Activated T-cell treated with anti-CD3 and anti-CD28 coated beads for 24 hours (primary cell): ENCODE results near the gene MT1X.
"Not testable (repeated sequence)": the region's sequence is repeated elsewhere in the genome, so short reads cannot be mapped to it uniquely, and the experiment has no call there.

Experiments
- DNase-seq: peaks from one replicate; pipeline ENCODE4 v3.0.0-alpha.2; 2020; ENCODE audit warnings: low read depth

The MT1X gene

DNA sequence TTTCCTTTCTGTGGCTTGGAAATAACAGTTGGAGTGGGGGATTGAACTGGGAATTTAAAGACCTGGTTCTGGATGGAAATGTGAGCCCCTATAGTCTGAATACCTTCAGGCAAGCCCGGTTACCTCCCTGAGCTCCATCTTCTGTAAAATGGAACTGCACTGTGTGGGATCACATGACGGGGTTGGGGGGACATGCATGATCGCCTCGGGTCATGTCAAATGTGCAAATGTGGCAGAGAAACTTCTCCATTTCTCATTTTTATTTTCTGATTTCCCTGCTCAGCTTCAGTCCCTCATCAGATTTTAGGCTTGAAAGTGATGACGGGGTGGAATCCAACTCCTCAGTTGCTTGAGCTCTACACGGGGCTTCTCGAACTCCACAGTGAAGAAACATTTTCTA, 29.1 kb upstream of the MT1X start:
- DNase-seq: no peak

DNA sequence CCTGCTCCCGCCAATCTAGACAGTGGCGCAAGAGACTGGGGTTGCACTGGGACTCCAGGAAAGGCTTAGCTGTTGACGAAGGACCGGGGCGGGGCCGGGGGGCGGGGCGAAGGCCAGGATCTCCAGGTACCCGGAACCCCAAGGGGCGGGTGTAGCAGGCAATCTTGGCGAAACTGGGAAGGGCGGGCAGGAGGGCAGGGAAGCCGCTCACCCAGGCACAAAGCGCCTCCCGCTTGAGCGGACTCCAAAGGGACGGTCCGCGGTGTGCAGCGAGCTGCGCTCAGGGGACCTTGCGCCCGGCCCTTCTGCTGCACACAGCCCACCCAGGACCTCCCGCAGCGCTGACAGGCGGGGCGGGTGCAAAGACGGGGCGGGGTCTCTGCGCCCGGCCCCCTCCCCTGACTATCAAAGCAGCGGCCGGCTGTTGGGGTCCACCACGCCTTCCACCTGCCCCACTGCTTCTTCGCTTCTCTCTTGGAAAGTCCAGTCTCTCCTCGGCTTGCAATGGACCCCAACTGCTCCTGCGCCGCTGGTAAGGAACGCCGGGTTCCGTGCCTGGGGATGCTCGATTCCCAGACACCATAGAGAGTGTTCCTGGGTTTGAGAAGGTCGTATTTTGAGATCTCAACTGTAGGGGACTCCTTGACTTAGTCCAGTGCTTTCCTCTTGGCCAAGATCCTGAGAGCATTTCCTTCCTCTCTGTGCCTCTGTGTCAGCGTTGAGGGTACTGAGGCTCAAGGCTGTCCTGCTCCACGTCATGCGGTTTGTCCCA, 24.5 kb upstream of the MT1X start, which contains the start of gene MT1F:
MT1F (plus strand) TSS at position 405 of the 772 bp plus-strand sequence; CDS start at position 505, 100 bp downstream.
- DNase-seq: peak; percentile 64

DNA sequence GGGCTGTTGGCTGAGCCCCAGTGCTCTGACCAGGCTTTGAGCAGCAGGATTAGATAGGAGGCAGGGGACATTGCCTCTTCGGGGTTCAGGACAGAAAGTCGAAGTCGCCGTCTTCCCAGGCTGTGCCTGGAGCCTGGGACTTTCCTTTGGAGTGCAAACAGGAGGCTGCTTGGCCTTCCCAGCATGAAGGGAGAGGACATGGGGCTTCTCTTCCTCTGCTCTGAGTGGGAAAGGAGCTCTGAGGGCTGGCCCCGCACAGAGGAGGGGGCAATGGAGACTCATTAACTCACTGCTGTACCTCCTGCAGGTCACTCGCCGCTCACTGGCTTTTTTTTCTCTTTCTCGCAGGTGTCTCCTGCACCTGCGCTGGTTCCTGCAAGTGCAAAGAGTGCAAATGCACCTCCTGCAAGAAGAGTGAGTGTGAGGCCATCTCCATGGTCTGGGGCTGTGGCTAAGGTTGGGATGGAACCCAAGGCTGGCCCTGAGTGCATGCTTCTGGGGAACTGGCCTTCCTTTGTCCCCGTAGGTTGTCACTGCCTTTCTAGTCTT, 23.9 kb upstream of the MT1X start:
- DNase-seq: no peak

DNA sequence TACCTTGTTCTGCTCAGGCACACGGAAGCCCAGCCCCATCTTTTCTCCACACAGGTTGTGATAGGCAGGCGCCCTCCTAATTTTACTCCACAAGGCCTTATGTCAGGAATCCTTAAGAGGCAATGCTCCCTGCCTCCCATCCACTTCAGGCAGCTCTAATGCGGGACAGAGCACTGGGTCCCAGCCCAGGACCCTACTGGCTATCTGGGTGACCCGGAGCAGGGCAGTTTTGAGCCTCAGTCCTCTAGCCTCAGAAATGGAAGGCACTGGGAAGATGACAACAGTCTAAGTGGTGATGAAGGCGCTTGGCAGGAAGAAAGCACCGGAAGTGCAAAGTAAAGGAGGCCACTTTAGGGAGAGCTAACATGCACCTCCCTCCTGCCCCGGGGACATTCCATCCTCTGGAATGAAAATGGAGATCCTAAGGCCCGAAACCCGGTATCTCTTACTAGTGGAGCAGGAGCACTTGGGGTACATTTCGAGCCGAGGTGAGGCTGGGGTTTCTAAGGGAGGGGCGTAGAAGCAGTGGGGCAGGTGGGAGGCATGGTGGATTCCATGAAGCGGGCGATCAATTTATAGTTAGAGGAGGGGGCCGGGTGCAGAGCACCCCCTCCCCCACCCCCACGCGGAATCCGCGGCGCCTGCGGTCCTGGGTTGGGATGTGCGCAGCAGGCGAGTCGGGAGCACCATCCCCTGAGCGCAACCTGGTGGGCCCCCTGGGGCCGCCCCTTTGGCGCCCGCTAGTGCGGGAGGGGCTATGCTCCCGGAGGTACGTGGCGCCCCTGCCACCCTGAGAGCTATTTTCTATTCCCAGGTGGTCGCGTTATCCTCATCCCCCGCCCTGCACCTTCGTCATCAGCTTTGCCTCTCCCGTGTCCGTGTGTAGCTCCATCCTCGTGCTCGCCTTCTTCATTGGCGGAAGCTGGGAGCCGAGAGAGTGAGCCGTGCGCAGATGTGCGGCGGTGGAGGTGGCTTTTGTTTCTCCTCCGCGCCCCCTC, 19.6 kb upstream of the MT1X start:
- no peak for DNase-seq

DNA sequence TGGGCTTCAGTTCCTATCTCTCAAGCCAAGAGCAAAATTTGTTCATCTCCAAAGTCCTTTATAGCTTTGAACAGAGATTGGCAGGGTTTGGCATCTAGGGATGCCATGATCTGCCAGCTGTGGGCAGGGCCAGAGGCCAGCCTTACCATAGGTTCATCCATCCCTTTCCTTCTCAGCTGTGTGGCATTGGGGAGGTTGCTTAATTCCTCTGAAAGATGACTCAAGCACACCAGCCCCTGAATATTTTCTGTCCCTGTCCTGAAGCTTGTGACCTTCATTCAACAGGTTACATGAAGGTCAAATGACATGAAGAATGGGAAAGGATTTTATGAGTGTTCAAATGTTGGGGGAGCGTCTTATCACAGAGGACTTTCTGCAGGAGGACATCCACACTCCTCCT, 17.8 kb upstream of the MT1X start:
- no peak for DNase-seq

DNA sequence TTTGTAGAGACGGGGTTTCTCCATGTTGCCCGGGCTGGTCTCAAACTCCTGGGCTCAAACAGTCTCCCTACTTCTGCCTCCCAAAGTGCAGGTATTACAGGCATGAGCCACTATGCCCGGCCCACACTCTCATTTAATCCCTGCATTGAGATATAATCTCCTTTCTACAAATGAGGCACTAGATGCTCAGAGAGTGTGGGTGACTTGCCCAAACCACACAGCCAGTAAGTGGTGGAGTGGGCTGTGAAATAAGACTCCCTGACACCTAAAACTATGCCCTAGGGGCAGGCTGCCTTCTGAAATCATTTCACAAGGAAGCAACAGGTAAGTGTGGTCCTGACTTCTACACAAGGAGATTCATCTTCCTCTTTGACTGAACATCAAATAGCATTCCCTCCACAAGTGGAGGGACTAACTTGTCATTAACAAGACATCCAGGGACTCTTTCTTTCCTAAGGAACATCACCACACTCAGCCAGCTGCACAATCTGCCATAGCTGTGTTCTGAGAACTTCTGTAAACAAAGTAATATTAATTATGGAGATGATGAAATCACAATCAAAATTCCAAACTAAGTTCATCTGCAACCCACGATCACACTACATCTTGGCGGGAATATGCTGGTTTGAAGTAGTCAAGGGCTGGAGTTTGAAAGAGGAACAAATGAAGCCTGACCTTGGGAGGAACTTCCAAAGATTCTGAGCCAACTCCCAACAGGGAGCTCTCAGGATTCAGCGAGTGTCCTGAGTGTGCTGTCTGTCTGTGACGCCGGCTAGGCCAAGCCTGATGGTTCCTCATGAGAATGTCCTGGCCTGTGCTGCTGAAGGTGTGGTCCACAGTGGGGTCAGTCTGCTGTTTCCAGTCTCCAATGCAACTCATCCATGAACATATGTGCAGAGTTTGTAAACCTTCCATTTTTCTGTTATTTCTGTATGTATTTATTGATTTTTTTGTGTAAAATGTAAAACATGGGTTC, 16.7 kb upstream of the MT1X start:
- DNase-seq: not testable (repeated sequence)

DNA sequence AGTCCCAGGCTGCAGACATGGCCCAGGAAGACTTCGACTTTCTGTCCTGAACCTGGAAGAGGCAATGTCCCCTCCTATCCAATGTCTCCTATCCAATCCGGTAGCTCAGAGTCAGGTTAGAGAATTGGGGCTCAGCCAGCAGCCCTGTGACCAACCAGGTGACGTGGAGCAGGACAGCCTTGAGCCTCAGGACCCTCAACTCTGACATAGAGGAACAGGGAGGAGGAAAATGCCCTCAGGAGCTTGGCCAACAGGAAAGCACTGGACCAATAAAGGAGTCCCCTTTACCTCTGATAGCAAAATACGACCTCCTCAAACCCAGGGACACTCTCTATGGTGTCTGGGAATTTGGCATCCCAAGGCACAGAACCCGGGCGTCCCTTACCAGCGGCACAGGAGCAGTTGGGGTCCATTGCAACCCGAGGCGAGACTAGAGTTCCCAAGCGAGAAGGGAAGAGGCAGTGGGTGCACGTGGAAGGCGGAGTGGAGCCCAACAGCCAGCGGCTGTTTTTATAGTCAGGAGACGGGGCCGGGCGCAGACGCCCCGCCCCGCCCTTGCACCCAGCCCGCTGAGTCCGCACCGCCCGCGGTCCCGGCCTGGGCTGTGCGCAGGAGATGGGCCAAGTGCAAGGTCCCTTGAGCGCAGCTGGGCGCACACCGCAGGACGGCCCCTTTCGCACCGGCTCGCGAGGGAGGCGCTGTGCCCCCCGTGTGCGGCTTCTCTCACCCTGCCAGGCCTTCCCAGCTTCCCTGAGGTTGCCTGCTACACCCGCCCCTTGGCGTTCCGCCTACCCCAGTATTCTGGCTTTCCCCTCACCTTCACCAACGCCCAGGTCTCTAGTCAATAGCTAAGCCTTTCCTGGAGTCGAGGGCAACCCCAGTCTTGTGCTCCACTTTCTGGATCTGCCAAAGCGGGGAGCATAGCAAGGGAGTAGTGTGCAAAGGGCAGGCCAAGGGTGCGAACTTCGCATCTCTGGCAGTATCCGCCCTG, 14.4 kb upstream of the MT1X start, which contains the start of gene MT1G:
MT1G (minus strand) TSS at position 485 of the 991 bp plus-strand sequence; CDS start at position 413, 72 bp downstream.
- DNase-seq: no peak

DNA sequence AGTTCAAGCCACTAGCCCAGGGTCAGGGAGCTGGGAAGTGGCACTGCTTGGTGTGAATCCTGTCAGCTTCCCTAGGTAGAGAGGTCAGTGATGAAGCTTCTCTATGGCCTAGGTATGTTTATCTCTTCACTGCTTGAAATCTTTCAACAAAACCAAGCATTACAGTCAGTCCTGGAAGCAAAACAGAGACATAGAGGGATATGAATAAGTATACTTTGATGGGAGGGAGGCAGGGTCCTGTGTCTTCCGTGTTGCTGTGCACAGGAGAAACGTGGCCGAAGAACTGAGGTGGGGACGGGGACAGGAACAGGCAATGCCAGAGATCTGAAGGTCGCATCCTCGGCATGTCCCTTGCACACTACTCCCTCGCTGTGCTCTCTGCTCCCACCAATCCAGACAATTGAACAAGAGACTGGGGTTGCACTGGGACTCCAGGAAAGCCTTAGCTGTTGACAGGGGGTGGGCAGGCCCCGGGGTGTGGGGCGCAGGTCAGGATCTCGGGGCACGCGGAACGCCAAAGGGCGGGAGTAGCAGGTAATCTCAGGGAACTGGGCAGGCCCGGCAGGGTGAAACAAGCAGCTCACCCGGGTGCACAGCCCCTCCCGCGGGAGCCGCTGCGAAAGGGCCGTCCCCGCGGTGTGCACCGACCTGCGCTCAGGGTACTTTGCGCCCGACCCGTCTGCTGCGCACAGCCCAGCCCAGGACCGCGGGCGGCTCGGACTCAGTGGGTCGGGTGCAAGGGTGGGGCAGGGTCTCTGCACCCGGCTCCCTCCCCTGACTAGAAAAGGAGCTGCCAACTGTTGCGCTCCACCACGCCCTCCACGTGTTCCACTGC, 13.0 kb upstream of the MT1X start, which contains the start of gene MT1H:
MT1H (plus strand) TSS at position 810 of the 835 bp plus-strand sequence. CDS start 71 bp downstream, outside the sequence.
- no peak for DNase-seq

DNA sequence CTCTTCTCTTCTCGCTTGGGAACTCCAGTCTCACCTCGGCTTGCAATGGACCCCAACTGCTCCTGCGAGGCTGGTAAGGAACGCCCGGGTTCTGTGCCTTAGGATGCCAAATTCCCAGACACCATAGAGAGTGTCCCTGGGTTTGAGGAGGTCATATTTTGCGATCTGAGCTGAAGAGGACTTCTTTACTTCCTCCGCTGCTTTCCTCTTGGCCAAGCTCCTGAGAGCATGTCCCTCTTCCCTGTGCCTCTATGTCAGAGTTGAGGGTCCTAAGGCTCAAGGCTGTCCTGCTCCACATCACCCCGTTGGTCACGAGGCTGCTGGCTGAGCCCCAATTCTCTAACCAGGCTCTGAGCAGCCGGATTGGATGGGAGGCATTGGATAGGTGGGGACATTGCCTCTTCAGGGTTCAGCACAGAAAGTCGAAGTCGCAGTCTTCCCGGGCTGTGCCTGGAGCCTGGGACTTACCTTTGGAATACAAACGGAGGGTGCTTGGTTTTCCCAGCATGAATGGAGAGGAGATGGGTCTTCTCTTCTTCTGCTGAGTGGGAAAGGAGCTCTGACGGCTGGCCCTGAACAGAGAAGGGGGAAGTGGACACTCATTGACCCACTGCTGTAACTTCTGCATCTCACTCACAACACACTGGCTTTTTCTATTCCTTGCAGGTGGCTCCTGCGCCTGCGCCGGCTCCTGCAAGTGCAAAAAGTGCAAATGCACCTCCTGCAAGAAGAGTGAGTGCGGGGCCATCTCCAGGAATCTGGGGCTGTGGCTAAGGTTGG, 12.2 kb upstream of the MT1X start:
- DNase-seq: no peak

DNA sequence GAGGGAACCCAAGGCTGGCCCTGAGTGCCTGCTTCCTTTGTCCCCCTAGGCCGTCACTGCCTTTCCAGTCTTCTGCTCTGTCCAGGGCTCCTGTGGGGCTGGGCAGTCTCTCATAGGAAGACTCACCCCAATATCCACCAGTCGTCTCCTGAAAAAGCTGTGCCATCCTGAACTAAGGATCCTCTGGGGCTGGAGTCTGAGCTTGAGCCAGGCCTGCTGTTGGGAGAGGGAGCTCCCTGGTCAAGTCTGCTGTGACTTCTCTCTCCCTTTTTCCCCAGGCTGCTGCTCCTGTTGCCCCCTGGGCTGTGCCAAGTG, 11.7 kb upstream of the MT1X start:
- no peak for DNase-seq

DNA sequence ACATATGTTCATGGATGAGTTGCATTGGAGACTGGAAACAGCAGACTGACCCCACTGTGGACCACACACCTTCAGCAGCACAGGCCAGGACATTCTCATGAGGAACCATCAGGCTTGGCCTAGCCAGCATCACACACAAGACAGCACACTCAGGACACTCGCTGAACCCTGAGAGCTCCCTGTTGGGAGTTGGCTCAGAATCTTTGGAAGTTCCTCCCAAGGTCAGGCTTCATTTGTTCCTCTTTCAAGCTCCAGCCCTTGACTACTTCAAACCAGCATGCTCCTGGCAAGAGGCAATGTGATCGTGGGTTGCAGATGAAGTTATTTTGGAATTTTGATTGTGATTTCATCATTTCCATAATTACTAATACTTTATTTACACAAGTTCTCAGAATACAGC, 10.6 kb upstream of the MT1X start:
- DNase-seq: not testable (repeated sequence)

DNA sequence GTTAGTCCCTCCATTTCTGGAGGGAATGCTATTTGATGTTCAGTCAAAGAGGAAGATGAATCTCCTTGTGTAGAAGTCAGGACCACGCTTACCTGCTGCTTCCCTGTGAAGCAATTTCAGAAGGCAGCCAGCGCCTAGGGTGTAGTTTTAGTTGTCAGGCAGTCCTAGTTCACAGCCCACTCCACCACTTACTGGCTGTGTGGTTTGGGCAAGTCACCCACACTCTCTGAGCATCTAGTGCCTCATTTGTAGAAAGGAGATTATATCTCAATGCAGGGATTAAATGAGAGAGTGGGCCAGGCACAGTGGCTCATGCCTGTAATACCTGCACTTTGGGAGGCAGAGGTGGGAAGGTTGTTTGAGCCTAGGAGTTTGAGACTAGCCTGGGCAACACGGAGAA, 10.1 kb upstream of the MT1X start:
- DNase-seq: not testable (repeated sequence)

DNA sequence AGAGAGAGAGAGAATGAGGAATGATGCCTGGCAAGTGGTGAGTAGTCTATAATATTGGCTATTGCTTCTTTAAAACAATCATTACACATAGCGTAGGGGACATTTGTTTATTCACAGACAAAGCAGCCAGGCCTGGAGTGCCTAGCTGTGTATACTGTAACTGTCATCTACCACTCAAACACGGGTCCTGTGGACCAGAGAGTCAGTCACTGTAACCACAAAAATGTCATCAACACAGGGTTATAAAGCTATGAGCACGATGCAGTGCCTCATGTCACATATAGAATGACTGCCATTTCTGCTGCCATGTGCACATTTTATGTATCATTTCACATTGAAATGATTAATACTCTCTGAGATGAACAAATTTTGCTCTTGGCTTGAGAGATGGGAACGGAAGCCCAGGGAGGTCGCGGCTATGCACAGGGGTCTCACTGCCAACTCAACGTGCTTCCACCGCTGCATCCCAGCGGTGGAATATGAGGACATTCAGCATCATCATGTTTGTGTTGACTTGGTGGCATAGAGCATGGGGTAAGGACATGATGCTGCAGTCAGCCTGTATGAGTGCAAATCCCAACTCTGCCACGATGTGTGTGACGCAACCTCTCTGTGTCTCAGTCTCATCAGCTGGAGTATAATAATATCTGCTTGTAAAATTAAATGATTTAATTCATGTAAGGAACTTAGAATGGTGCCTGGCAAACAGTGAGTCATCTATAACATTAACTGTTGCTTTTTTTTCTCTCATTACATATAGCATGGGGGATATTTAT, 9.3 kb upstream of the MT1X start:
- DNase-seq: no peak

DNA sequence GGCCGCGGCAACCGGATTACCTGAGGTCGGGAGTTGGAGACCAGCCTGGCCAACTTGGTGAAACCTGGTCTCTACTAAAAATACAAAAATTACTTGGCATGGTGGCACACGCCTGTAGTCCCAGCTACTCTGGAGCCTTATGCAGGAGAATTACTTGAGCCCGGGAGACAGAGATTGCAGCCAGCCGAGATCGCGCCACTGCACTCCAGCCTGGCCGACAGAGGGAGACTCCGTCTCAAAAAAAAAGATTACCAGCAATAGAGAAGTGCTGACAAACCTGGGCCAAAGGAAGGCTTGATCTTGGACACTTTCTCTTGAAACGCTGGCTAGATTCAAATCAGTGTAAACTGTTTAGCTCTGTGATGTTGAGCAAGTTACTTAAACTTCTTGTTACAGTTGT, 8.3 kb upstream of the MT1X start:
- DNase-seq: no peak

DNA sequence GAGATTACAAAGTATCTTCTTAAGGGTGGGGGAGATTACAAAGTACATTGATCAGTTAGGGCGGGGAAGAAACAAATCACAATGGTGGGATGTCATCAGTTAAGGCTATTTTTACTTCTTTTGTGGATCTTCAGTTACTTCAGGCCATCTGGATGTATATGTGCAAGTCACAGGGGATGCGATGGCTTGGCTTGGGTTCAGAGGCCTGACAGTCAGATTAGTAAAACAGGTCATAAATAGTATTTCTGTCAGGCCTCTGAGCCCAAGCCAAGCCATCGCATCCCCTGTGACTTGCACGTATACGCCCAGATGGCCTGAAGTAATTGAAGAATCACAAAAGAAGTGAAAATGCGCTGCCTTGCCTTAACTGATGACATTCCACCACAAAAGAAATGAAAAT, 7.7 kb upstream of the MT1X start:
- not testable (repeated sequence) for DNase-seq

DNA sequence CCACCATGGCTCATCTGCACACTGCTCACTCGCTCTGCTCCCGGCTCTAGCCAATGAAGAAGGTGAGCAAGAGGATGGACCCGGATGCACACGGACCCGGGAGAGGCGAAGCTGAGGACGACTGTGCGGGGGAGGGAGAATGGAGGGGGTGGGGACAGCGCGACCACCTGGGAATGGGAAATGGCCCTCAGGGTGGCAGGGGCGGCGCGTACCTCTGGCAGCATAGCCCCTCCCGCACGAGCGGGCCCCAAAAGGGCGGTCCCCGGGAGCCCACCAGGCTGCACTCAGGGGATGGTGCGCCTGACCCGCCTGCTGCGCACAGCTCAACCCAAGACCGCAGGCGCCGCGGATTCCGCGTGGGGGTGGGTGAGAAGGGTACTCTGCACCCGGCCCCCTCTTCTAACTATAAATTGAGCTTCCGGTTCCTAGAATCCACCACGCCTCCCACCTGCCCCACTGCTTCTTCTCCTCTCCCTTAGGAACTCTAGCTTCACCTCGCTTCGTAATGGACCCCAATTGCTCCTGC, 6.5 kb upstream of the MT1X start:
- DNase-seq: no peak

DNA sequence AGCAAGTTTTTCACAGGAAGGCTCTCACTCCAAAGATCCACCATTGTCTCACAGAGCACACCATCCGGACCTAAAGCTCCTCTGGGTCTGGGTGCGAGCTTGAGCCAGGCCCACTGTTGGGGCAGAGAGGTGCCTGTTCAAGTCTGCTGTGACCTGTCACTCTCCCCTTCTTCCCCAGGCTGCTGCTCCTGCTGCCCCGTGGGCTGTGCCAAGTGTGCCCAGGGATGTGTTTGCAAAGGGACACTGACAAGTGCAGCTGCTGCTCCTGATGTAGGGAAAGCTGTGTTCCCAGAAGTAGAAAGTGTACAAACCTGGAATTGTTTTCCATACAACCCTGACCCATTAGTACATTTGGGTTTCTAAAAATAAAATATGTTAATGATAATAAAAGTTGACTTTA, 4.8 kb upstream of the MT1X start:
- no peak for DNase-seq
